ENCODE data around the gene RUNX2. TPM values are rescaled to one million over a fixed set of nuclear protein-coding genes. Genes with fewer than 3 reads are reported as not detected.

Gene RUNX2
- total RNA-seq, 4 donors from 2014 or later, result 1.4 to 40.4 (median 5.1) TPM

DNA sequence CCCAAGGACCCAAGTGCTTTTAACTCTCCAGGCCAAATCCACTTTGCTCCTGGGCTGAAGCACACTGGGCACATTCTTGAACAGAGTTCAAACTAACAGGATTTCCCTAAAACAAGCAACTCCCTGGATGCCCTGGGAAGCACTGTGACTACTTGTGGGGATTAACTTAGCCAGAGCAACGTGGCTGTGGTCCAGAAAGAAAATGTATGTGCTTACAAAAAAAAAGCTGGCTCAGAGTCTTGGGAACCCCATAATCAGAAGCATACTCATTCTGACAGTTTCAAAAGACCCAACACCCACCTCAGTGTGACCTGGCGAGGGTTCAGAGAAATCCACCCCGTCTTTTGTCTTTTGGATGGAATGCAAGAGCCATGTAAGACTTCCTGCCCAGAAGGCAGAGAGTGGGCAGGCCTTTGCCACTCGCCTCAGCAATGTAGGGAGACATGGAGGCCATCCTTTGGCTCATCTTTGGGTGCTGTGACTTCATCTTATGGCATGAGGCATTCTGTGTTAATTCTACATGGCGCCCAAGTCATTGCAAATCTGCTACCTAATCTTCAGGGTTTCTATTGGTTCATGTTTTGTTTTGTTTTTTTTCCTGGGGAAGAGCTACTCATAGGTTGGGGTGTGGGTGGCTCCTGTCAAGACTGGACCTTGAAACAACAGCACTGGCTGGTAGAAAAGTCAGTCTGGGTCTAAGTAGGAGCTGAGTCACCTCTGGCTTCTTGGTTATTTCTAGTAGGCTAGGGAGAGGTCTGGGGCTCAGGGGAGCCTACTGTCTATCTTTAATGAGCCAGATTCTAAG lies 298.2 kb downstream of the RUNX2 start:
- H3K4me3 ChIP-seq, result no peak overlapping the region
- no peaks in the 10 kb centered on the region for H3K4me1 ChIP-seq
- no peaks in the 10 kb centered on the region for H3K27me3 ChIP-seq
- TF ChIP-seq, protein P1, sequence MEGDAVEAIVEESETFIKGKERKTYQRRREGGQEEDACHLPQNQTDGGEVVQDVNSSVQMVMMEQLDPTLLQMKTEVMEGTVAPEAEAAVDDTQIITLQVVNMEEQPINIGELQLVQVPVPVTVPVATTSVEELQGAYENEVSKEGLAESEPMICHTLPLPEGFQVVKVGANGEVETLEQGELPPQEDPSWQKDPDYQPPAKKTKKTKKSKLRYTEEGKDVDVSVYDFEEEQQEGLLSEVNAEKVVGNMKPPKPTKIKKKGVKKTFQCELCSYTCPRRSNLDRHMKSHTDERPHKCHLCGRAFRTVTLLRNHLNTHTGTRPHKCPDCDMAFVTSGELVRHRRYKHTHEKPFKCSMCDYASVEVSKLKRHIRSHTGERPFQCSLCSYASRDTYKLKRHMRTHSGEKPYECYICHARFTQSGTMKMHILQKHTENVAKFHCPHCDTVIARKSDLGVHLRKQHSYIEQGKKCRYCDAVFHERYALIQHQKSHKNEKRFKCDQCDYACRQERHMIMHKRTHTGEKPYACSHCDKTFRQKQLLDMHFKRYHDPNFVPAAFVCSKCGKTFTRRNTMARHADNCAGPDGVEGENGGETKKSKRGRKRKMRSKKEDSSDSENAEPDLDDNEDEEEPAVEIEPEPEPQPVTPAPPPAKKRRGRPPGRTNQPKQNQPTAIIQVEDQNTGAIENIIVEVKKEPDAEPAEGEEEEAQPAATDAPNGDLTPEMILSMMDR (IDR thresholded peaks at IDR 0.05), result no peak
- TF ChIP-seq POLR2A (IDR thresholded peaks at IDR 0.05), result no peak
- H3K36me3 ChIP-seq, result no peaks in the 10 kb centered on the region
- H3K9me3 ChIP-seq, result no peaks in the 10 kb centered on the region
- DNase-seq, result no peak
- H3K27ac ChIP-seq, result no peak overlapping the region

DNA sequence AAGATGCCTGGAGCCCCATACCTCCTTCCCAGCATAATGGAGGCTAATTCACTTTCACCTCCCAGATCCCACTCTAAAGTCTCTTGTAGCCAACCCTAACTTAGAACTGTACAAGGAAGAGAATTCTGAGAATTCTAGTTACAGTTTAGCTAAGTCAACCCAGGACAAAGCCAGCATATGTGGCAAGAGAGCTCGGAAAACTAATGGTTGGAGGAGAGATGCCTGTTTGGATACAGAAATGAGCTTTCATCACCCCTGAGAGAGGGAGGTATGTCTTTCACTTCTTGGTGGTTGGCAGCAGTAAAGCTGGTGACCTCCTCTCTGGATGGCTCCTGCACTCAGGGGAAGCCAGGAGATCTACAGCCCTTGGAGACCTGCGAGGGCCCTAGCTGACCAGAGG lies 302.2 kb downstream of the RUNX2 start:
- H3K4me1 ChIP-seq, result no peaks in the 10 kb centered on the region
- no peak overlapping the region for H3K4me3 ChIP-seq
- no peak for TF ChIP-seq POLR2A (IDR thresholded peaks at IDR 0.05)
- TF ChIP-seq, protein P1 (IDR thresholded peaks at IDR 0.05), result no peak
- H3K27ac ChIP-seq, result peak overlapping the region in 1 of 4 donors; percentile 1
- DNase-seq, result no peak
- no peaks in the 10 kb centered on the region for H3K36me3 ChIP-seq
- no peaks in the 10 kb centered on the region for H3K27me3 ChIP-seq
- no peaks in the 10 kb centered on the region for H3K9me3 ChIP-seq

DNA sequence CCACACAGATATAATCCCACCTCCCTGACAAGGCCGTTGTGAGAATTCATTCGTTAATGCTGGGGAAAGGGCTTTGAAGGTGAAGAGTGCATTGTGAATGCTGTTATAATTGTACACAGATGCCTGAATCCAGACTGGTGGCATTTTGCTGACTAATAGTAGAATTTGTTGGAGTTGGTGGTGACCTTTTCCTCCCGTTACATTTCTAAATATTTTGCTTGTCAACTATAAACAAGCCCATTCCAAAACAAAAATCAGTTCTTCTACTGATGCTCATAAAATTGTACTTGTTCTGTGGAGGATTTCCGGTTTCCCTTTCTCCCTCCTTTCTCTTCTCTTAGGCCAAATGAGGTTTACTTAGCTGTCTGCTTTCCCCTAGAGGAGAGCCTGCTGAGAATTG lies 302.7 kb downstream of the RUNX2 start:
- Histone ChIP-seq H3K27me3 (no peaks in the 10 kb centered on the region), H3K27ac (peak overlapping the region in 1 of 4 donors; percentile 1), H3K9me3 (no peaks in the 10 kb centered on the region), H3K4me1 (no peaks in the 10 kb centered on the region), H3K4me3 (no peak overlapping the region), H3K36me3 (no peaks in the 10 kb centered on the region)
- TF ChIP-seq, protein P1 (IDR thresholded peaks at IDR 0.05), result no peak
- no peak for TF ChIP-seq POLR2A (IDR thresholded peaks at IDR 0.05)
- DNase-seq, result no peak

DNA sequence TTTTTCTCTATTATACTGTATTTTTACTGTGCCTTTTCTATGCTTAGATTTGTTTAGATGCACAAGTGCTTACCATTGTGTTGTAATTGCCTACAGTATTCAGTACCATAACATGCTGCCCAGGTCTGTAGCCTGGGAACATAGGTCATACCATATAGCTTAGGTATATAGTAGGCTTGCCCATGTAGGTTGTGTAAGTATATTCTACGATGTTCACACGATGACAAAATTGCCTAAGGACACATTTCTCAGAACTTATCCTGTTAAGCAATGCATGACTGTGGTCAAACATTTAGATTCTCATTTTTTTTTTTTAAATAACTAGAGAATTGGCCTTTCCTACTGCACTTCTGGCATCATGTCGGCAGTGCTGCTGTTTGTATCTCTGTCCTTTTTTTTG lies 303.3 kb downstream of the RUNX2 start:
- H3K27me3 ChIP-seq, result no peaks in the 10 kb centered on the region
- H3K9me3 ChIP-seq, result no peaks in the 10 kb centered on the region
- H3K27ac ChIP-seq, result no peak overlapping the region
- TF ChIP-seq, protein P1 (IDR thresholded peaks at IDR 0.05), result no peak
- no peak for TF ChIP-seq POLR2A (IDR thresholded peaks at IDR 0.05)
- H3K36me3 ChIP-seq, result no peaks in the 10 kb centered on the region
- H3K4me3 ChIP-seq, result no peak overlapping the region
- DNase-seq, result no peak
- no peaks in the 10 kb centered on the region for H3K4me1 ChIP-seq

DNA sequence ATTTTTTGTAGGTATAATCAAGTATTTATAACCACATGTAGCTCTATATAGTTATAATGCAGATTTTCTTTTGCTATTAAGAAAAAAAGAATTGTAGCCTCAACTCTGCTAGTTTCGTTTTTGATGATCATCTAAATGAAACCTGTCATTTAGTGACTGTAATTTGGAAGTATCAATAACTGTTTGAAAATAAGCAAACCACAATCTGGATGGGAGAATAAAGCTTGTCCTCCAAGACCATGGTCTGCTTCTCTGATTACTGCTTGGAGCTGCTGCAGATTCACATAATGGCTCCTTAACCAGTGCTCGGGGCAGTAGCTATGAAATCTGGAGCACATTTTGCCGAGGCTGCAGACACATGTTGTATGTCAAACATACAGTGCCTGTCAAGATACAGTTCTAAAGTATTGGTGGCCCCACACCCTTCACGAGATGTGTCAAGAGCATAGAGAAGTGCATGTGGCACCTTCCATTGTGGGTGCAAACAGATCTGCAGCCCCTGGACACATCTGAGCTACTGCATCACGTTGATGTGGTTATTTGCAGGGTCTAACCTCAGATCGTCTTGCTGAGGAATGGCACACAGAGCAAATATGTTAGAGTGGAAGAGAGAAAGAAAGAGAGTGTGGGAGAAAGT lies 305.3 kb downstream of the RUNX2 start:
- H3K9me3 ChIP-seq, result no peaks in the 10 kb centered on the region
- TF ChIP-seq, protein P1 (IDR thresholded peaks at IDR 0.05), result no peak

More for the DNA sequence above, 305.3 kb downstream of the RUNX2 start:
- Histone ChIP-seq H3K36me3 (no peaks in the 10 kb centered on the region), H3K27ac (no peak overlapping the region), H3K4me3 (no peak overlapping the region), H3K27me3 (no peaks in the 10 kb centered on the region), H3K4me1 (no peaks in the 10 kb centered on the region)
- no peak for DNase-seq

All from Peyer's patch (tissue), 4 donors.